WI38 (cell line): ENCODE data around the gene ATL3.
A peak's percentile ranks its signal among the peaks of the same experiment; 100 is the strongest.

Experiments
- H3K4me3 ChIP-seq: 2 replicates; pipeline ENCODE4 v1.5.1; 2011; ENCODE audit warnings: low read depth, mild to moderate bottlenecking, control low read depth, low read length
- TF ChIP-seq, protein P1 (sequence below): IDR thresholded peaks from 2 replicates; pipeline ENCODE4 v1.5.1; 2012; ENCODE audit warnings: low read depth, mild to moderate bottlenecking, control low read depth, low read length

Gene ATL3

DNA sequence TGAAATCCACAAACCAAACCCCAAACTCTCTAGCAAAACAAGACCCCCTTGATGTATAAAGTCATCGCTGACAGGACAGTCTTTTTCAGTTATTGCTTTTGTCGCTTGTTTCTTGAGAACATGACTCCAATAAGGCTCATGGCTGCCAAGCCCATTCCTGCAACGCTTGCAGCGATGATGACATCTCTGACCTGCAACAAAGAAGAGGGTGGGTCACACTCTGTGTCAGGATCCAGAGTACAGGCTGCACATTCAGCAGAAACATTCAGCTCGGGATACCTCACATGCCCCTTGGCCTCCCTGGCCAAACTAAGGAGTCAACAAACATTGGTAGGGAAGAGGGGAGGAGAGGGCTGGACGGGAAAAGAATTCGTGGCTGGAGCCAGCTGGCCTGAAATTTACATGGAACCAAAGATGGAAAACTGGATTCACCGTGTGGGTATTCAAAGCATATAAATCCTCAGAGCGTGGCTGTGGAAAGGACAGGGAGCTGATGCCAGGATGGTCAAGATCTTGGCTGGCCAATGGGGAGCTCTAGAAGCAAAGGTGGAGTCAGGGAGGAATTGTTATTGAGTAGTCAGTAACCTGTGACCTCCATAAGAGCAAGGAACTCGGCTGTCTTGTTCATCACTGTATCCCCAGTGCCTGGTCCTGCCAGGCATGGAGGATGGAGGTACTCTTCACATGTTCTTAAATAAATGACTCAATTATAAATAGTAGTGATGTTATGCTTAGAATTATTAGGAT lies 96.1 kb downstream of the ATL3 start:
- TF ChIP-seq, protein P1, sequence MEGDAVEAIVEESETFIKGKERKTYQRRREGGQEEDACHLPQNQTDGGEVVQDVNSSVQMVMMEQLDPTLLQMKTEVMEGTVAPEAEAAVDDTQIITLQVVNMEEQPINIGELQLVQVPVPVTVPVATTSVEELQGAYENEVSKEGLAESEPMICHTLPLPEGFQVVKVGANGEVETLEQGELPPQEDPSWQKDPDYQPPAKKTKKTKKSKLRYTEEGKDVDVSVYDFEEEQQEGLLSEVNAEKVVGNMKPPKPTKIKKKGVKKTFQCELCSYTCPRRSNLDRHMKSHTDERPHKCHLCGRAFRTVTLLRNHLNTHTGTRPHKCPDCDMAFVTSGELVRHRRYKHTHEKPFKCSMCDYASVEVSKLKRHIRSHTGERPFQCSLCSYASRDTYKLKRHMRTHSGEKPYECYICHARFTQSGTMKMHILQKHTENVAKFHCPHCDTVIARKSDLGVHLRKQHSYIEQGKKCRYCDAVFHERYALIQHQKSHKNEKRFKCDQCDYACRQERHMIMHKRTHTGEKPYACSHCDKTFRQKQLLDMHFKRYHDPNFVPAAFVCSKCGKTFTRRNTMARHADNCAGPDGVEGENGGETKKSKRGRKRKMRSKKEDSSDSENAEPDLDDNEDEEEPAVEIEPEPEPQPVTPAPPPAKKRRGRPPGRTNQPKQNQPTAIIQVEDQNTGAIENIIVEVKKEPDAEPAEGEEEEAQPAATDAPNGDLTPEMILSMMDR: no peak
- peak overlapping the region; percentile 50 for H3K4me3 ChIP-seq
